T-helper 17 cell (primary cell): ENCODE measurements around the gene CCDC116. TPM values are rescaled to one million over a fixed set of nuclear protein-coding genes. Genes with fewer than 3 reads are reported as not detected.
"Not testable (repeated sequence)": the region's sequence is repeated elsewhere in the genome, so short reads cannot be mapped to it uniquely, and the experiment has no call there.

Experiments used
- ATAC-seq: fragments of 150-1000 bp; cut with Tn5 transposase; 2 replicates; pipeline ENCODE4 v1.10.0; 2021; ENCODE audit warnings: mild to moderate bottlenecking, moderate library complexity
- DNase-seq, 3 donors: peaks; one replicate each; pipeline versions ENCODE4 v3.0.0 to v3.0.0-alpha.2; 2020 to 2021
- H3K9me3 ChIP-seq: one replicate; pipeline ENCODE4 v1.7.0; 2013; ENCODE audit warnings: low read length, mild to moderate bottlenecking; ENCODE audit not compliant: control insufficient read depth, poor library complexity, severe bottlenecking
- H3K27ac Mint-ChIP-seq: one replicate; pipeline ENCODE4 v1.8.0; 2022; ENCODE audit warnings: mild to moderate bottlenecking, moderate library complexity, mixed read lengths
- H3K27me3 Mint-ChIP-seq: one replicate; pipeline ENCODE4 v1.8.0; 2022; ENCODE audit warnings: mixed read lengths
- H3K36me3 Mint-ChIP-seq: one replicate; pipeline ENCODE4 v1.8.0; 2022; ENCODE audit warnings: low read depth, mixed read lengths
- H3K4me1 Mint-ChIP-seq: one replicate; pipeline ENCODE4 v1.8.0; 2022; ENCODE audit warnings: mild to moderate bottlenecking, mixed read lengths
- H3K4me3 Mint-ChIP-seq: one replicate; pipeline ENCODE4 v1.8.0; 2022; ENCODE audit warnings: mild to moderate bottlenecking, moderate library complexity, mixed read lengths
- total RNA-seq, 4 donors: library from RNA in 2 of 4; stranded (reverse) in 2 of 4; gene quantifications; one replicate each; pipeline ENCODE4 v1.2.3 and lab custom pipeline; 2022 to 2026

The CCDC116 gene
- total RNA-seq, 2 donors from 2014 or later, result 0.13 TPM; not detected in 1

DNA sequence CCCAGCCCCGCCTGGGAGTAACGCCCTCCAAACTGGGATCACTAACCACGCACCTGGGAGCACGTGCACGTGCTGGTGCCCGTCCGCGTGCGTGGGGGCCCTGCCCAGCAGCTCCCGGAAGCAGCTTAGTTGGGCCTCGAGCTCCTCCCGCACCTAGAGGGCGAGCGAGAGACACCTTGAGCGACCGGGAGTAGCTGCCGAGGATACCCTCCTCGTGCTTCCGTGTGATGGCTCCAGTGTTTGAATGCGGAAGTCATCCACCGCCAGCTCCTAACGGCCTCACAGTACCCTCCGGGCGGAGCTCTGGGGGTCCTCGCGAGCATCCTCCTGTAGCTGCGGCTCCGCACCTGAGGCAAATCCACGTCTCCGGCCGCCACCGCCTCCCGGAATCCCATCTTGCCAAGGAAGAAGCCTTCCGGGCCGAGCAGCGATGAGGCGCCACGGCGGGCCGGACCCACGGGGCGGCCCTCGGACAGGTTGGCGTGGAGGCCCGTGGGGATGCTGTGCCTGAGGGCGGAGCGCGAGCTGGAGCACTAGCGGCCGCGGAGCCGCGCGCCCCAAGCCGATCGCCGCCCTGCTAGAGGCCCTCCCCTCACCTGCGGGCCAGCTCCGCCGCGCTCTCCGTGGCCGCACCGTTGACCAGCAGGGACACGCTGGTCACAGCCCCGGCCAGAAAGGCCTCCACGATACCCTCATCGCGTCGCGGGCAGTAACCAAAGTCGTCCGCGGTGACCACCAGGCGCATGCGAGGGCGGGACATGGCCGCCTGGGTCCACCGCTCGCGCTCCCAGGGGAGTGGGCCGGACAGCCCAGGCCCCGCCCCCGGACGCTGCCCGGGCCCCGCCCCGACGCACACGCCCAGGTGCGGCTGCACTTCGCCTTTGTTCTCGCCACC is 3.1 kb upstream of the CCDC116 start, which contains the start of gene YDJC:
YDJC (minus strand) TSS at position 768 of the 895 bp plus-strand sequence; CDS start at position 760, 8 bp downstream.
- Mint-ChIP-seq H3K4me1 (peaks cover 26% of the 10 kb centered on the region), H3K27ac (peak within 1 kb of the TSS; percentile 63)

GRCh38 chr22:21631025-21631424 is 1.5 kb upstream of the CCDC116 start:
- peaks cover 2% of the 10 kb centered on the region for H3K36me3 Mint-ChIP-seq
- DNase-seq (no peak), ATAC-seq (no peak)
- peaks cover 20% of the 10 kb centered on the region for H3K4me1 Mint-ChIP-seq
- H3K27ac Mint-ChIP-seq, result peak overlapping the region; percentile 24
- no peaks in the 10 kb centered on the region for H3K9me3 ChIP-seq
- H3K4me3 Mint-ChIP-seq, result peak overlapping the region; percentile 39
- no peaks in the 10 kb centered on the region for H3K27me3 Mint-ChIP-seq

More for the DNA sequence above, 3.1 kb upstream of the CCDC116 start, which contains the start of gene YDJC:
- DNase-seq, result peak; percentile 92 to 98 (median 95)
- peak; percentile 84 for ATAC-seq
- no peaks in the 10 kb centered on the region for H3K27me3 Mint-ChIP-seq
- H3K9me3 ChIP-seq, result no peaks in the 10 kb centered on the region
- H3K36me3 Mint-ChIP-seq, result peaks cover 2% of the 10 kb centered on the region
- peak within 1 kb of the TSS; percentile 92 for H3K4me3 Mint-ChIP-seq

DNA sequence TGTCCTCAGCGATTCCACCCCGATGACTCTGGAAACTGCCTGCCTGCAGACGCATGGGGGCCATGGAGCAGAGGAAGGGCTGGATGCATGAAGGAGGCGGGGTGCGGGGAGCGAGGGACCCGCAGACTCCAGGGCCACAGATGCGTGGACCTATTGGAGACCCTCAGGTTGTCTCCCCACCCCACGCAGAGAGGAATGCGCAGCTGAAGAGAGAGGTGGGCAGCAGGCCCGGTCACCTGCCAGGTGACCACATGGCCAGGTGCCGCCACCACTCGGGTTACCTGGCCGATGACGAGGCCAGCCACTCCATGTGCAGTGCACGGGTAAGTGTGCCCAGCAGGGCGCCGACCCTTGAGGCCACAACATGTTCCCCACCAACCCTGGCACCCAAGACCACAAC is 371 bp downstream of the CCDC116 start:
- Mint-ChIP-seq H3K4me1 (peaks cover 12% of the 10 kb centered on the region), H3K27ac (no peak overlapping the region), H3K36me3 (peaks cover 2% of the 10 kb centered on the region), H3K4me3 (no peak overlapping the region), H3K27me3 (no peaks in the 10 kb centered on the region)
- DNase-seq (no peak), ATAC-seq (no peak)
- H3K9me3 ChIP-seq, result no peaks in the 10 kb centered on the region

GRCh38 chr22:21633481-21633880 is 921 bp downstream of the CCDC116 start:
- no peak for ATAC-seq
- no peaks in the 10 kb centered on the region for H3K27me3 Mint-ChIP-seq
- H3K27ac Mint-ChIP-seq, result no peak overlapping the region
- peaks cover 2% of the 10 kb centered on the region for H3K36me3 Mint-ChIP-seq
- no peak for DNase-seq
- no peak overlapping the region for H3K4me3 Mint-ChIP-seq
- H3K4me1 Mint-ChIP-seq, result peaks cover 7% of the 10 kb centered on the region
- H3K9me3 ChIP-seq, result no peaks in the 10 kb centered on the region

- ATAC-seq, result no peak
- Mint-ChIP-seq H3K27ac (no peak overlapping the region), H3K36me3 (peaks cover 2% of the 10 kb centered on the region), H3K4me3 (no peak overlapping the region), H3K4me1 (peaks cover 7% of the 10 kb centered on the region), H3K27me3 (no peaks in the 10 kb centered on the region)
- DNase-seq, result no peak
- no peaks in the 10 kb centered on the region for H3K9me3 ChIP-seq
These were observed 1.5 kb downstream of the CCDC116 start for GRCh38 chr22:21634081-21634480.

GRCh38 chr22:21634844-21635243 is 2.3 kb downstream of the CCDC116 start:
- no peak overlapping the region for H3K4me3 Mint-ChIP-seq
- no peak overlapping the region for H3K27ac Mint-ChIP-seq
- no peaks in the 10 kb centered on the region for H3K9me3 ChIP-seq
- peaks cover 5% of the 10 kb centered on the region for H3K4me1 Mint-ChIP-seq
- H3K27me3 Mint-ChIP-seq, result no peaks in the 10 kb centered on the region
- no peak for ATAC-seq
- no peaks in the 10 kb centered on the region for H3K36me3 Mint-ChIP-seq
- no peak for DNase-seq

- DNase-seq, result no peak
- Mint-ChIP-seq H3K4me1 (peaks cover 5% of the 10 kb centered on the region), H3K27ac (no peak overlapping the region)
These were observed 3.4 kb downstream of the CCDC116 start for GRCh38 chr22:21635771-21636510.

DNA sequence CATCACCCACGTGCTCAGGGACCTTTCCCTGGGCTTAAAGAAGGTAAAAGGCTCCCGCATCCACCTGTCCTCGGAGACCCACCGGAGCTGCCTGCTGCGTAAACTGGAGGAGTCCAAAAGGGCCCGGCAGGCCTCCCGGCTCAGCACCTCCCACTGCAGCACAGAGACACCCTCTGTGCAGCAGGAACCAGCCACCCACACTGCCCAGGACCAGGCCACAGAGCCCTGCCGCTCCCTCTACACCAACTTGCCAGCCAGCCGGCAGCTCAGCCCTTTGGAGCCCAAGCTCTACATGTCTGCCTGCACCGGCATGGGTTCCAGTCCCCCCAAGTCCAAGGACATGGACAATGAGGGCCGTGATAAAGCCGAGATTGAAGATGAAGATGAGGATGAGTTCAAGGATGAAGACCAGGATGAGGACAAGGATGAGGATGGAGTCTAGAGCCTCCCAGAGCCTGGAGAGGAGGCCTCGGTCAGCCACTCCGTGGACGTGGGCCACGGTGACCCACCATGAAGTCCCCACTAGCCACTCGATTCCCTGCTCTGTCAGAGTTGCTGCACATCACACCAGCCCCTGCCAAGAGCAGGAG is 4.2 kb downstream of the CCDC116 start:
- no peak for DNase-seq
- H3K27ac Mint-ChIP-seq, result no peak overlapping the region
- no peaks in the 10 kb centered on the region for H3K27me3 Mint-ChIP-seq
- peaks cover 9% of the 10 kb centered on the region for H3K4me1 Mint-ChIP-seq
- no peaks in the 10 kb centered on the region for H3K9me3 ChIP-seq
- no peak overlapping the region for H3K4me3 Mint-ChIP-seq
- no peak for ATAC-seq
- no peaks in the 10 kb centered on the region for H3K36me3 Mint-ChIP-seq

More at GRCh38 chr22:21635771-21636510, 3.4 kb downstream of the CCDC116 start:
- no peak for ATAC-seq
- Mint-ChIP-seq H3K4me3 (no peak overlapping the region), H3K27me3 (no peaks in the 10 kb centered on the region), H3K36me3 (no peaks in the 10 kb centered on the region)
- H3K9me3 ChIP-seq, result no peaks in the 10 kb centered on the region

DNA sequence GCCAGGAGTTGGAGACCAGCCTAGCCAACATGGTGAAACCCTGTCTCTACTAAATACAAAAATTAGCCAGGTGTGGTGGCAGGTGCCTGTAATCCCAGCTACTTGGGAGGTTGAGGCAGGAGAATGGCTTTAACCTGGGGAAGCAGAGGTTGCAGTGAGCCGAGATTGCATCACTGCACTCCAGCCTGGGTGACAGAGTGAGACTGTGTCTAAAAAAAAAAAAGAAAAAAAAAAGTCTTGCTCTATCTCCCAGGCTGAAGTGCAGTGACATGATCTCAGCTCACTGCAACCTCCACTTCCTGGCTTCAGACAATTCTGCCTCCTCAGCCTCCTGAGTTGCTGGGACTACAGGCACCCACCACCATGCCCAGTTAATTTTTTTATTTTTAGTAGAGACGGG is 4.9 kb downstream of the CCDC116 start:
- H3K9me3 ChIP-seq, H3K4me3 Mint-ChIP-seq, H3K36me3 Mint-ChIP-seq, ATAC-seq, DNase-seq, H3K27me3 Mint-ChIP-seq, H3K27ac Mint-ChIP-seq: not testable (repeated sequence)
- H3K4me1 Mint-ChIP-seq, result peaks cover 12% of the 10 kb centered on the region

- Mint-ChIP-seq H3K4me3 (no peak overlapping the region), H3K27ac (no peak overlapping the region), H3K27me3 (no peaks in the 10 kb centered on the region), H3K36me3 (no peaks in the 10 kb centered on the region), H3K4me1 (peaks cover 17% of the 10 kb centered on the region)
- DNase-seq, result no peak
- H3K9me3 ChIP-seq, result no peaks in the 10 kb centered on the region
- ATAC-seq, result no peak
These were observed 6.8 kb downstream of the CCDC116 start for GRCh38 chr22:21639359-21639758.

DNA sequence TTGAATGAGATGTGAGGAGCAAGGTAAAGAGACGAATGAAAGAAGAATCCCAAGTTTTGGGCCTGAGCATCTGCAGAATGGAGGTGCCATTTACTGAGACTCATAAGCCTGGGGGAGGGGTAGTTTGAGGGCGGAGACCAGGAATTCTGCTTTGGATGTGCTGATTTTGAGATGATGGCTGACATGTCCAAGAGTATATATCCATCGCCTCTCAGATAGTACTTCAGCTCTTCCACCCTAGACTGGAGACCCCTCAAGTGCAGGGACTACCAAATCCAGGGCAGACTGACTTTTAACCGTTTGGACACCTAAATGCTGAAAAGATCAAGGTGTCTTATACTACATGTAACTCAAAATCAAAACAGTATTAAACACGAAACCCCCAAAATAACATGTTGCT is 8.2 kb downstream of the CCDC116 start:
- no peak overlapping the region for H3K27ac Mint-ChIP-seq
- peak overlapping the region; percentile 19 for H3K4me3 Mint-ChIP-seq
- H3K9me3 ChIP-seq, result no peaks in the 10 kb centered on the region
- H3K4me1 Mint-ChIP-seq, result peaks cover 17% of the 10 kb centered on the region
- ATAC-seq (no peak), DNase-seq (no peak)
- no peaks in the 10 kb centered on the region for H3K27me3 Mint-ChIP-seq
- H3K36me3 Mint-ChIP-seq, result no peaks in the 10 kb centered on the region

DNA sequence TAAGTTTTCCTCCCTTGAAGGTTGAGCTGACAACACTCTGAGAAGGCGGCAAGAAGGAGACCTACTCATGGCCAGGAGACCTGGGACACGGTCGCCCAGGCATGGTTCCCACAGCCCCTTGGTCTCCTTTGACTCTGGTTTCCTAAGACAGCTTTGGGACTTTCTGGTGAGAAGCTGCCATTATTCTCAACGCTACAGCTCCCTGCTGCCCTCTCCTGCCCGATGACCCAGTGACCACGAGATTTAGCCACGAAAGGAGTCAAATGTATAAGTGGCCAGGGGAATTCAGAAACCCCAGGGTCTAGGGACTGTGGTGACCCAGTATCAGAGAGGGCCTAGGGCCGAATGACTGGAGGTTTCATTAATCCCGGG is 8.8 kb downstream of the CCDC116 start:
- H3K4me1 Mint-ChIP-seq, result peaks cover 18% of the 10 kb centered on the region
- no peak for DNase-seq

More for the DNA sequence above, 8.8 kb downstream of the CCDC116 start:
- ATAC-seq, result no peak
- peak overlapping the region; percentile 19 for H3K4me3 Mint-ChIP-seq
- H3K36me3 Mint-ChIP-seq, result no peaks in the 10 kb centered on the region
- peak overlapping the region; percentile 94 for H3K27ac Mint-ChIP-seq
- H3K27me3 Mint-ChIP-seq, result no peaks in the 10 kb centered on the region
- no peaks in the 10 kb centered on the region for H3K9me3 ChIP-seq
